Measurements from ENCODE around the gene PDP2. TPM values are rescaled to one million over a fixed set of nuclear protein-coding genes. Genes with fewer than 3 reads are reported as not detected.

Gene PDP2
- total RNA-seq, 1 donor from 2014 or later: 2.8 TPM

DNA sequence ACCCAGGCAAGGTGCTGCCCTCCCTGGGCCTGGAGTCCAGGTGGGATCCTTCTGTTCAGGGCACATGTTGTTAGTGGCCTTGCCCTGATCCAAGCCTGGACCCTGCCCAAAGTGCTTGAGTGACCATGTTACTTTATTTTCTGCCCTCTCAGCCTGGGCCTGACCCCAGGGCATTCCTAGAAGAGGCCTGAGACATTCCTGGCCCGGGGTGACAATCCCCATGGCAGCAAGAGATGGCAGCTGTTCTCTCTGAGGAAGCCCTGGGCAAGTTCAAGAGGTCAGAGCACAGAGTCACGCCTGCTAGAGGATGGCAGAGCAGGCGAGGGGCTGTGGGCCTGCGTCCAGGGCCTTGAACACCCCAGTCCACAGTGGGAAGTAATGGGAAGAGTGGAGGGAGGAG, 33.4 kb downstream of the PDP2 start:
- H3K27me3 ChIP-seq (ENCODE audit: low read depth): no peaks in the 10 kb centered on the region
- no peak overlapping the region for H3K4me3 ChIP-seq
- intact Hi-C loops (cut with micrococcal nuclease): no loop called here
- H3K4me1 ChIP-seq: peaks cover 6% of the 10 kb centered on the region
- no peak overlapping the region for H3K27ac ChIP-seq (replicated peaks)
- no peak for TF ChIP-seq CTCF (IDR thresholded peaks at IDR 0.05; ENCODE audit: borderline replicate concordance)
- H3K9me3 ChIP-seq (replicated peaks): no peaks in the 10 kb centered on the region
- DNase-seq: no peak
- no peaks in the 10 kb centered on the region for H3K36me3 ChIP-seq

DNA sequence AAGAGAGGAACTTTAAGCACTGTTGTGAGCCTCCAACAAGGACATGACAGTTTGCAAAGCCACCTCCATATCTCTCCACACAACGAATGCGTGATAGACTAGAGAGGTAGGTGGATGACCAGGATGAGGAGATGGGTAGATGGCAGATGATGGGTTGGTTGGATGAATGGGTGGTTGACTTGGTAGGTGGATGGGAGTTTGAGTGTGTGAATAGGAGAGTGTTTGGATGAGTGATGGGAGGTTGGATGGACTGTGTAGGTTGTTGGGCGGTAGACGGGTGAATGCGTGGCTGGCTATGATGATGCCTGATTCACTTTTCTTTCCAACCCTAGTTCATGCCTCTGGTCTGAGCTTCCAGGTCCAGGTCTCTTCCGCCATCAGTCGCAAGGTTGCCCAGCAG, 34.2 kb downstream of the PDP2 start:
- H3K4me1 ChIP-seq: peaks cover 15% of the 10 kb centered on the region
- no peak for DNase-seq
- no peak for TF ChIP-seq CTCF (IDR thresholded peaks at IDR 0.05; ENCODE audit: borderline replicate concordance)
- H3K27ac ChIP-seq (replicated peaks): no peak overlapping the region
- no peaks in the 10 kb centered on the region for H3K36me3 ChIP-seq
- no peaks in the 10 kb centered on the region for H3K9me3 ChIP-seq (replicated peaks)
- no peaks in the 10 kb centered on the region for H3K27me3 ChIP-seq (ENCODE audit: low read depth)
- intact Hi-C loops (cut with micrococcal nuclease): no loop called here
- no peak overlapping the region for H3K4me3 ChIP-seq

DNA sequence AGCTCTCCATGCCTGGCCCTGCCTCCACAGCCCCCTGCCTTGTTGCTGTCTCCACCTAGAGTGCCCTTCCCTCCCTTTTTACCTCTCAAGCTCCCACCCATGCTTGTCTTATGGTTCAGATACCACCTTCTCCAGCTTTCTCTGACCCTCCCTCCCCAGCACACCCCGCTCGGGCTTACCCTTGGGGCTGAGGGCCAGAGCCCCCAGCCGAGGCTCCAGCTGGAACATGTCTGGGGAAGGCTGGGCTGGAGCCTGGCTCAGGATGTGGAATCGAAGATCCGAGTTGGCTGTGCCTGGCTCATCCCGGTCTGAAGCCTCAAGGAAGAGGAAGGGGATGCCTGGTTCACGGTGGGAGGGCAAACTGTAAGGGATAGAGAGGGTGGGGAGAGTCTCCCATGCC, 34.7 kb downstream of the PDP2 start:
- Histone ChIP-seq H3K4me1 (peaks cover 20% of the 10 kb centered on the region), H3K4me3 (no peak overlapping the region), H3K27me3 (ENCODE audit: low read depth) (peaks cover 5% of the 10 kb centered on the region), H3K27ac (replicated peaks) (no peak overlapping the region), H3K36me3 (no peaks in the 10 kb centered on the region), H3K9me3 (replicated peaks) (no peaks in the 10 kb centered on the region)
- intact Hi-C loops (cut with micrococcal nuclease): no loop called here
- no peak for DNase-seq
- TF ChIP-seq CTCF (IDR thresholded peaks at IDR 0.05; ENCODE audit: borderline replicate concordance): no peak

- intact Hi-C loops (cut with micrococcal nuclease): no loop called here
- peaks cover under 1% of the 10 kb centered on the region for H3K36me3 ChIP-seq
- H3K27me3 ChIP-seq (ENCODE audit: low read depth): peaks cover 7% of the 10 kb centered on the region
- no peak overlapping the region for H3K27ac ChIP-seq (replicated peaks)
- H3K9me3 ChIP-seq (replicated peaks): no peaks in the 10 kb centered on the region
- peaks cover 28% of the 10 kb centered on the region for H3K4me1 ChIP-seq
- H3K4me3 ChIP-seq: no peak overlapping the region
- DNase-seq: no peak
- no peak for TF ChIP-seq CTCF (IDR thresholded peaks at IDR 0.05; ENCODE audit: borderline replicate concordance)
Measured at GRCh38 chr16:66916518-66916917, 36.2 kb downstream of the PDP2 start.

GRCh38 chr16:66917741-66918140, 37.4 kb downstream of the PDP2 start:
- Histone ChIP-seq H3K27ac (replicated peaks) (peak overlapping the region; percentile 96), H3K4me1 (peaks cover 40% of the 10 kb centered on the region), H3K36me3 (peaks cover 12% of the 10 kb centered on the region), H3K9me3 (replicated peaks) (no peaks in the 10 kb centered on the region), H3K4me3 (no peak overlapping the region), H3K27me3 (ENCODE audit: low read depth) (peaks cover 16% of the 10 kb centered on the region)
- no peak for DNase-seq
- intact Hi-C loops (cut with micrococcal nuclease): no loop called here
- TF ChIP-seq CTCF (IDR thresholded peaks at IDR 0.05; ENCODE audit: borderline replicate concordance): no peak

DNA sequence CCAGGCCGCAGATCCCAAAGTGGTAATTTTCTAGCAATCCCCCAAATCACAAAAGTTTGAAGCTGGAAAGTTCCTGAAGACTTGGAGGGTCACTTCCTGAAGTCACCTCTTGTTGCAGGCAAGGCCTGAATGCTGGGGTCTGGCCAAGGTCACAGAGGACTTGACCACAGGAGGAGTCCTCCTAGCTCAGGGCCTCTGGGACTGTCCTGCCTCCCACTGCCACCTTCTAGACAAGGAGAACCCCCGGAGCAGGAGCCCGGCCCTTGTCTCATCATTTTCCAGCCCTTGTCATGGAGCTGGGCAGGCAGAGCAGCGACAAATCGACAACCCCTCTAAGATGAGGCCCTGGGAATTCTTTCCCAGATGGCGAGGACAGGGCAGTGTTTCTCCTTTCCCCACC, 38.0 kb downstream of the PDP2 start:
- no peak overlapping the region for H3K4me3 ChIP-seq
- peak overlapping the region; percentile 96 for H3K27ac ChIP-seq (replicated peaks)
- no peak for TF ChIP-seq CTCF (IDR thresholded peaks at IDR 0.05; ENCODE audit: borderline replicate concordance)
- peaks cover 47% of the 10 kb centered on the region for H3K4me1 ChIP-seq
- no peaks in the 10 kb centered on the region for H3K9me3 ChIP-seq (replicated peaks)
- peaks cover 17% of the 10 kb centered on the region for H3K27me3 ChIP-seq (ENCODE audit: low read depth)
- DNase-seq: no peak
- H3K36me3 ChIP-seq: peaks cover 12% of the 10 kb centered on the region
- intact Hi-C loops (cut with micrococcal nuclease): no loop called here
